ENCODE measurements around the gene WNK1.

WNK1 gene

GRCh38 chr12:789852-790563, 37.6 kb downstream of the WNK1 start:
- H3K4me3 ChIP-seq (ENCODE audit: control insufficient read depth, low read depth, low read length) = no peak overlapping the region
- TF ChIP-seq CTCF (IDR thresholded peaks at IDR 0.05; ENCODE audit: control insufficient read depth, insufficient read depth, low read depth, low read length, missing control alignments) = no peak
- no peak for DNase-seq (ENCODE audit: low read depth)

GRCh38 chr12:790608-791007, 38.2 kb downstream of the WNK1 start:
- TF ChIP-seq CTCF (IDR thresholded peaks at IDR 0.05; ENCODE audit: control insufficient read depth, insufficient read depth, low read depth, low read length, missing control alignments) = no peak
- no peak for DNase-seq (ENCODE audit: low read depth)
- H3K4me3 ChIP-seq (ENCODE audit: control insufficient read depth, low read depth, low read length) = no peak overlapping the region

GRCh38 chr12:793037-793436, 40.7 kb downstream of the WNK1 start:
- no peak overlapping the region for H3K4me3 ChIP-seq (ENCODE audit: control insufficient read depth, low read depth, low read length)
- no peak for DNase-seq (ENCODE audit: low read depth)
- TF ChIP-seq CTCF (IDR thresholded peaks at IDR 0.05; ENCODE audit: control insufficient read depth, insufficient read depth, low read depth, low read length, missing control alignments) = no peak

- no peak for TF ChIP-seq CTCF (IDR thresholded peaks at IDR 0.05; ENCODE audit: control insufficient read depth, insufficient read depth, low read depth, low read length, missing control alignments)
- no peak overlapping the region for H3K4me3 ChIP-seq (ENCODE audit: control insufficient read depth, low read depth, low read length)
- DNase-seq (ENCODE audit: low read depth) = no peak
Observed at GRCh38 chr12:793711-794110, 41.3 kb downstream of the WNK1 start.

GRCh38 chr12:795305-795704, 42.9 kb downstream of the WNK1 start:
- no peak for DNase-seq (ENCODE audit: low read depth)
- no peak overlapping the region for H3K4me3 ChIP-seq (ENCODE audit: control insufficient read depth, low read depth, low read length)
- no peak for TF ChIP-seq CTCF (IDR thresholded peaks at IDR 0.05; ENCODE audit: control insufficient read depth, insufficient read depth, low read depth, low read length, missing control alignments)

GRCh38 chr12:800401-800800, 48.0 kb downstream of the WNK1 start:
- no peak for TF ChIP-seq CTCF (IDR thresholded peaks at IDR 0.05; ENCODE audit: control insufficient read depth, insufficient read depth, low read depth, low read length, missing control alignments)
- no peak overlapping the region for H3K4me3 ChIP-seq (ENCODE audit: control insufficient read depth, low read depth, low read length)
- no peak for DNase-seq (ENCODE audit: low read depth)
